Prostate gland (tissue), 2 donors: ENCODE results near the gene TMEM117.

Experiments
- POLR2A ChIP-seq: fragments of 450-650 bp; IDR thresholded peaks from one replicate; pipeline ENCODE4 v1.6.1; 2016; ENCODE audit warnings: antibody characterized with exemption, mild to moderate bottlenecking
- TF ChIP-seq, protein P1 (sequence below), 4 experiments: fragments of 200-600 bp in 2 of 4; fragments of 450-650 bp in 2 of 4; sonication (generic) in 2 of 4; IDR thresholded peaks; 1 replicate in 3 of 4; 2 replicates in 1 of 4; pipeline ENCODE4 v1.5.1; 2016 to 2019; ENCODE audit warnings: antibody characterized with exemption in 4 of 4, mild to moderate bottlenecking in 2 of 4, moderate library complexity in 2 of 4

GRCh38 chr12:43861840-43862150, 25.9 kb downstream of the TMEM117 start:
- TF ChIP-seq, protein P1, sequence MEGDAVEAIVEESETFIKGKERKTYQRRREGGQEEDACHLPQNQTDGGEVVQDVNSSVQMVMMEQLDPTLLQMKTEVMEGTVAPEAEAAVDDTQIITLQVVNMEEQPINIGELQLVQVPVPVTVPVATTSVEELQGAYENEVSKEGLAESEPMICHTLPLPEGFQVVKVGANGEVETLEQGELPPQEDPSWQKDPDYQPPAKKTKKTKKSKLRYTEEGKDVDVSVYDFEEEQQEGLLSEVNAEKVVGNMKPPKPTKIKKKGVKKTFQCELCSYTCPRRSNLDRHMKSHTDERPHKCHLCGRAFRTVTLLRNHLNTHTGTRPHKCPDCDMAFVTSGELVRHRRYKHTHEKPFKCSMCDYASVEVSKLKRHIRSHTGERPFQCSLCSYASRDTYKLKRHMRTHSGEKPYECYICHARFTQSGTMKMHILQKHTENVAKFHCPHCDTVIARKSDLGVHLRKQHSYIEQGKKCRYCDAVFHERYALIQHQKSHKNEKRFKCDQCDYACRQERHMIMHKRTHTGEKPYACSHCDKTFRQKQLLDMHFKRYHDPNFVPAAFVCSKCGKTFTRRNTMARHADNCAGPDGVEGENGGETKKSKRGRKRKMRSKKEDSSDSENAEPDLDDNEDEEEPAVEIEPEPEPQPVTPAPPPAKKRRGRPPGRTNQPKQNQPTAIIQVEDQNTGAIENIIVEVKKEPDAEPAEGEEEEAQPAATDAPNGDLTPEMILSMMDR (IDR thresholded peaks at IDR 0.05) = no peak
- TF ChIP-seq POLR2A = no peak
